Neural progenitor cell (in vitro differentiated cells): ENCODE results near the gene CACNA1E. TPM values are rescaled to one million over a fixed set of nuclear protein-coding genes. Genes with fewer than 3 reads are reported as not detected.

Experiments
- DNase-seq: peaks from one replicate; pipeline ENCODE4 v3.0.0-alpha.2; 2016; ENCODE audit warnings: low spot score
- H2AFZ ChIP-seq: fragments of 200-600 bp; sonication (generic); replicated peaks from 2 replicates; pipeline ENCODE4 v1.6.1; 2016; ENCODE audit warnings: antibody characterized with exemption
- H3F3A ChIP-seq: fragments of 200-600 bp; sonication (generic); 2 replicates; pipeline ENCODE4 v1.6.1; 2016; ENCODE audit warnings: antibody characterized with exemption, low read depth
- H3K27ac ChIP-seq: fragments of 200-600 bp; sonication (generic); 2 replicates; pipeline ENCODE4 v1.5.1; 2016; ENCODE audit warnings: mild to moderate bottlenecking
- H3K27me3 ChIP-seq: fragments of 200-600 bp; sonication (generic); 2 replicates; pipeline ENCODE4 v1.6.1; 2016; ENCODE audit warnings: mild to moderate bottlenecking, moderate library complexity
- H3K36me3 ChIP-seq: fragments of 200-600 bp; sonication (generic); 2 replicates; pipeline ENCODE4 v1.5.1; 2016
- H3K4me1 ChIP-seq: fragments of 200-600 bp; sonication (generic); 2 replicates; pipeline ENCODE4 v1.6.1; 2016; ENCODE audit warnings: mixed run types
- H3K4me2 ChIP-seq: fragments of 200-600 bp; sonication (generic); 2 replicates; pipeline ENCODE4 v1.6.1; 2016
- H3K4me3 ChIP-seq: fragments of 200-600 bp; sonication (generic); 2 replicates; pipeline ENCODE4 v1.5.1; 2016
- H3K79me2 ChIP-seq: fragments of 200-600 bp; sonication (generic); 2 replicates; pipeline ENCODE4 v1.6.1; 2016; ENCODE audit warnings: low read depth
- H3K9ac ChIP-seq: fragments of 200-600 bp; sonication (generic); 2 replicates; pipeline ENCODE4 v1.6.1; 2016
- H3K9me3 ChIP-seq: fragments of 200-600 bp; sonication (generic); 2 replicates; pipeline ENCODE4 v1.5.1; 2016; ENCODE audit warnings: low read depth
- H4K20me1 ChIP-seq: fragments of 200-600 bp; sonication (generic); 2 replicates; pipeline ENCODE4 v1.6.1; 2016; ENCODE audit warnings: low read depth
- H3K27ac Mint-ChIP-seq: 3 replicates; pipeline ENCODE4 v1.8.0; 2021; ENCODE audit warnings: mixed read lengths
- H3K27me3 Mint-ChIP-seq: 2 replicates; pipeline ENCODE4 v1.8.0; 2022; ENCODE audit warnings: low read depth, mild to moderate bottlenecking, inconsistent platforms, moderate library complexity, mixed read lengths; ENCODE audit not compliant: insufficient read depth
- H3K36me3 Mint-ChIP-seq: 3 replicates; pipeline ENCODE4 v1.8.0; 2021; ENCODE audit warnings: mixed read lengths
- H3K4me1 Mint-ChIP-seq: 3 replicates; pipeline ENCODE4 v1.8.0; 2021; ENCODE audit warnings: mixed read lengths
- H3K4me3 Mint-ChIP-seq: 3 replicates; pipeline ENCODE4 v1.8.0; 2021; ENCODE audit warnings: mild to moderate bottlenecking, moderate library complexity, mixed read lengths
- H3K9me3 Mint-ChIP-seq: 3 replicates; pipeline ENCODE4 v1.8.0; 2020; ENCODE audit warnings: mixed read lengths
- CTCF ChIP-seq: fragments of 200-600 bp; sonication (generic); IDR thresholded peaks from 2 replicates; pipeline ENCODE4 v1.5.1; 2017; ENCODE audit warnings: antibody characterized with exemption, mild to moderate bottlenecking
- EZH2 ChIP-seq: fragments of 200-600 bp; sonication (generic); IDR thresholded peaks from 2 replicates; pipeline ENCODE4 v1.6.1; 2017; ENCODE audit warnings: antibody characterized with exemption, mild to moderate bottlenecking, moderate library complexity
- EZH2phosphoT487 ChIP-seq: fragments of 200-600 bp; sonication (generic); IDR thresholded peaks from 2 replicates; pipeline ENCODE4 v1.6.1; 2017; ENCODE audit warnings: antibody characterized with exemption
- total RNA-seq: library from RNA; depleted of rRNA; stranded (reverse); fragments of >200 nt; gene quantifications from 2 replicates; pipeline ENCODE4 v1.2.3, GENCODE V29; 2015; ENCODE audit warnings: low replicate concordance

CACNA1E gene
- total RNA-seq, 1 donor from 2014 or later = 2.1 TPM

GRCh38 chr1:181558416-181558815, 75.1 kb downstream of the CACNA1E start:
- H3K4me2 ChIP-seq = no peak overlapping the region
- H3K4me1 ChIP-seq = peaks cover 5% of the 10 kb centered on the region
- Mint-ChIP-seq H3K36me3 (no peaks in the 10 kb centered on the region), H3K4me1 (no peaks in the 10 kb centered on the region), H3K4me3 (no peak overlapping the region), H3K27ac (no peak overlapping the region), H3K27me3 (no peaks in the 10 kb centered on the region), H3K9me3 (no peaks in the 10 kb centered on the region)
- no peak for DNase-seq
- no peak overlapping the region for H2AFZ ChIP-seq
- no peaks in the 10 kb centered on the region for H3K9me3 ChIP-seq
- no peak overlapping the region for H3K4me3 ChIP-seq
- no peaks in the 10 kb centered on the region for H3F3A ChIP-seq
- H4K20me1 ChIP-seq = no peaks in the 10 kb centered on the region
- H3K27ac ChIP-seq = no peak overlapping the region
- no peak overlapping the region for H3K9ac ChIP-seq
- TF ChIP-seq CTCF (no peak), EZH2phosphoT487 (no peak), EZH2 (no peak)
- H3K79me2 ChIP-seq = no peaks in the 10 kb centered on the region
- H3K36me3 ChIP-seq = no peaks in the 10 kb centered on the region
- no peaks in the 10 kb centered on the region for H3K27me3 ChIP-seq

GRCh38 chr1:181559142-181559541, 75.8 kb downstream of the CACNA1E start:
- H4K20me1 ChIP-seq = no peaks in the 10 kb centered on the region
- H3F3A ChIP-seq = no peaks in the 10 kb centered on the region
- no peaks in the 10 kb centered on the region for H3K9me3 ChIP-seq
- no peak overlapping the region for H2AFZ ChIP-seq
- no peaks in the 10 kb centered on the region for H3K27me3 Mint-ChIP-seq
- TF ChIP-seq EZH2phosphoT487 (no peak), EZH2 (no peak), CTCF (no peak)
- no peaks in the 10 kb centered on the region for H3K36me3 Mint-ChIP-seq
- no peaks in the 10 kb centered on the region for H3K4me1 Mint-ChIP-seq
- no peaks in the 10 kb centered on the region for H3K36me3 ChIP-seq
- DNase-seq = no peak
- no peaks in the 10 kb centered on the region for H3K9me3 Mint-ChIP-seq
- no peak overlapping the region for H3K27ac Mint-ChIP-seq
- H3K27ac ChIP-seq = no peak overlapping the region
- no peaks in the 10 kb centered on the region for H3K27me3 ChIP-seq
- H3K4me2 ChIP-seq = no peak overlapping the region
- H3K4me1 ChIP-seq = peaks cover 5% of the 10 kb centered on the region
- H3K4me3 Mint-ChIP-seq = no peak overlapping the region
- no peak overlapping the region for H3K4me3 ChIP-seq
- no peaks in the 10 kb centered on the region for H3K79me2 ChIP-seq
- no peak overlapping the region for H3K9ac ChIP-seq

- Histone ChIP-seq H3K4me3 (no peak overlapping the region), H3K9ac (no peak overlapping the region), H4K20me1 (no peaks in the 10 kb centered on the region), H3K4me2 (no peak overlapping the region), H2AFZ (no peak overlapping the region), H3K36me3 (no peaks in the 10 kb centered on the region), H3F3A (no peaks in the 10 kb centered on the region), H3K27ac (no peak overlapping the region), H3K4me1 (no peaks in the 10 kb centered on the region), H3K9me3 (no peaks in the 10 kb centered on the region), H3K27me3 (no peaks in the 10 kb centered on the region), H3K79me2 (no peaks in the 10 kb centered on the region)
- H3K9me3 Mint-ChIP-seq = no peaks in the 10 kb centered on the region
- H3K27me3 Mint-ChIP-seq = peaks cover 2% of the 10 kb centered on the region
- no peaks in the 10 kb centered on the region for H3K4me1 Mint-ChIP-seq
- no peaks in the 10 kb centered on the region for H3K36me3 Mint-ChIP-seq
- TF ChIP-seq EZH2 (no peak), EZH2phosphoT487 (no peak)
- no peak overlapping the region for H3K27ac Mint-ChIP-seq
- DNase-seq = no peak
- H3K4me3 Mint-ChIP-seq = no peak overlapping the region
These were observed 79.1 kb downstream of the CACNA1E start for GRCh38 chr1:181562395-181562794.

- Histone ChIP-seq H4K20me1 (no peaks in the 10 kb centered on the region), H3K36me3 (no peaks in the 10 kb centered on the region), H3K27me3 (no peaks in the 10 kb centered on the region), H3K4me2 (no peak overlapping the region), H3K9me3 (no peaks in the 10 kb centered on the region), H3F3A (no peaks in the 10 kb centered on the region), H3K27ac (no peak overlapping the region), H3K9ac (no peak overlapping the region), H3K4me3 (no peak overlapping the region), H3K4me1 (no peaks in the 10 kb centered on the region), H2AFZ (no peak overlapping the region), H3K79me2 (no peaks in the 10 kb centered on the region)
- no peak for TF ChIP-seq EZH2
- TF ChIP-seq EZH2phosphoT487 = no peak
- no peak for TF ChIP-seq CTCF
- DNase-seq = no peak
- H3K4me1 Mint-ChIP-seq = no peaks in the 10 kb centered on the region
- H3K4me3 Mint-ChIP-seq = no peak overlapping the region
- no peak overlapping the region for H3K27ac Mint-ChIP-seq
- H3K9me3 Mint-ChIP-seq = no peaks in the 10 kb centered on the region
- H3K27me3 Mint-ChIP-seq = peaks cover 6% of the 10 kb centered on the region
- H3K36me3 Mint-ChIP-seq = no peaks in the 10 kb centered on the region
These were observed 85.4 kb downstream of the CACNA1E start for GRCh38 chr1:181568736-181569135.
